Stomach (tissue), 4 donors: ENCODE measurements around the gene ZCRB1.

ENCODE experiments used
- POLR2A ChIP-seq, 4 donors: fragments of 450-650 bp; IDR thresholded peaks; one replicate each; pipeline ENCODE4 v1.6.1; 2016; ENCODE audit warnings: antibody characterized with exemption in 4 of 4, control low read depth in 2 of 4, mild to moderate bottlenecking in 1 of 4, moderate library complexity in 1 of 4
- POLR2AphosphoS5 ChIP-seq, 3 donors: sonication (generic); formaldehyde crosslinking; IDR thresholded peaks; one replicate each; pipeline ENCODE4 v1.6.1; 2016; ENCODE audit warnings: antibody characterized with exemption in 3 of 3
- TF ChIP-seq, protein P1 (sequence below), 7 experiments: fragments of 450-650 bp in 4 of 7; fragments of 200-600 bp in 3 of 7; sonication (generic) in 3 of 7; IDR thresholded peaks; one replicate each; pipeline ENCODE4 v1.5.1; 2016 to 2019; ENCODE audit warnings: antibody characterized with exemption in 7 of 7, control low read depth in 2 of 7, mild to moderate bottlenecking in 1 of 7

DNA sequence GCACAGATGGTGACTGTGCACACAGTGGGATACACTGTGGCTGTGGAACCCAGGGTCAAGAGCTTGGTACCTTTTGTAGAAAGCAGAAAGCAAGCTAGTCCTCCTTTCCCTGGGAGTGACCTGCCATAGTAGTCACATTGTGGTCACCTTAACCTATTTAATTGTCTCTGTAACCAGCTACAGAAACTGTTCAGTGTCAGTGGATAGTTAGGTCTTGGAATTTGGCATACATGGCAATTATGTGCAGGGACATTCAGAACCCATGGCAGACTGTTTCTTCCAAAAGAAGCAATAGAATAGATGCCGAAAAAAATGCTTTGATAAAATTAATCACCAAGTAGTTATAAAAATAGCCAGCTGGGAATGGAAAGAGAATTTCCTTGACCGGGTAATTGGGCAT, 30.4 kb upstream of the ZCRB1 start:
- TF ChIP-seq, protein P1, sequence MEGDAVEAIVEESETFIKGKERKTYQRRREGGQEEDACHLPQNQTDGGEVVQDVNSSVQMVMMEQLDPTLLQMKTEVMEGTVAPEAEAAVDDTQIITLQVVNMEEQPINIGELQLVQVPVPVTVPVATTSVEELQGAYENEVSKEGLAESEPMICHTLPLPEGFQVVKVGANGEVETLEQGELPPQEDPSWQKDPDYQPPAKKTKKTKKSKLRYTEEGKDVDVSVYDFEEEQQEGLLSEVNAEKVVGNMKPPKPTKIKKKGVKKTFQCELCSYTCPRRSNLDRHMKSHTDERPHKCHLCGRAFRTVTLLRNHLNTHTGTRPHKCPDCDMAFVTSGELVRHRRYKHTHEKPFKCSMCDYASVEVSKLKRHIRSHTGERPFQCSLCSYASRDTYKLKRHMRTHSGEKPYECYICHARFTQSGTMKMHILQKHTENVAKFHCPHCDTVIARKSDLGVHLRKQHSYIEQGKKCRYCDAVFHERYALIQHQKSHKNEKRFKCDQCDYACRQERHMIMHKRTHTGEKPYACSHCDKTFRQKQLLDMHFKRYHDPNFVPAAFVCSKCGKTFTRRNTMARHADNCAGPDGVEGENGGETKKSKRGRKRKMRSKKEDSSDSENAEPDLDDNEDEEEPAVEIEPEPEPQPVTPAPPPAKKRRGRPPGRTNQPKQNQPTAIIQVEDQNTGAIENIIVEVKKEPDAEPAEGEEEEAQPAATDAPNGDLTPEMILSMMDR (IDR thresholded peaks at IDR 0.05), result no peak
- no peak for TF ChIP-seq POLR2AphosphoS5 (IDR thresholded peaks at IDR 0.05)
- no peak for TF ChIP-seq POLR2A (IDR thresholded peaks at IDR 0.05)
